Hepatocyte (in vitro differentiated cells): ENCODE data around the gene PPBP. TPM values are rescaled to one million over a fixed set of nuclear protein-coding genes. Genes with fewer than 3 reads are reported as not detected.

ENCODE experiments used
- DNase-seq: peaks from one replicate; pipeline ENCODE4 v3.0.0-alpha.2; 2016; ENCODE audit warnings: low spot score
- H2AFZ ChIP-seq: fragments of 200-600 bp; sonication (generic); 2 replicates; pipeline ENCODE4 v1.6.0; 2016; ENCODE audit warnings: antibody characterized with exemption, mild to moderate bottlenecking
- H3K27ac ChIP-seq: fragments of 200-600 bp; sonication (generic); 2 replicates; pipeline ENCODE4 v1.5.1; 2016; ENCODE audit warnings: mild to moderate bottlenecking
- H3K27me3 ChIP-seq: fragments of 200-600 bp; sonication (generic); 2 replicates; pipeline ENCODE4 v1.6.1; 2016
- H3K36me3 ChIP-seq: fragments of 200-600 bp; sonication (generic); replicated peaks from 2 replicates; pipeline ENCODE4 v1.5.1; 2016; ENCODE audit warnings: low read depth; ENCODE audit not compliant: insufficient read depth
- H3K4me1 ChIP-seq: fragments of 200-600 bp; sonication (generic); 2 replicates; pipeline ENCODE4 v1.5.1; 2016; ENCODE audit warnings: mild to moderate bottlenecking, moderate library complexity; ENCODE audit not compliant: insufficient read depth
- H3K4me2 ChIP-seq: fragments of 200-600 bp; sonication (generic); 2 replicates; pipeline ENCODE4 v1.6.0; 2016
- H3K4me3 ChIP-seq: fragments of 200-600 bp; sonication (generic); 2 replicates; pipeline ENCODE4 v1.5.1; 2016; ENCODE audit warnings: mild to moderate bottlenecking
- H3K79me2 ChIP-seq: fragments of 200-600 bp; sonication (generic); 2 replicates; pipeline ENCODE4 v1.6.0; 2017; ENCODE audit warnings: mild to moderate bottlenecking
- H3K9me2 ChIP-seq: fragments of 200-600 bp; sonication (generic); replicated peaks from 2 replicates; pipeline ENCODE4 v1.6.0; 2017; ENCODE audit warnings: mild to moderate bottlenecking; ENCODE audit not compliant: insufficient read depth
- H3K9me3 ChIP-seq: fragments of 200-600 bp; sonication (generic); 2 replicates; pipeline ENCODE4 v1.5.1; 2016; ENCODE audit warnings: low read depth, mild to moderate bottlenecking
- H4K20me1 ChIP-seq: fragments of 200-600 bp; sonication (generic); 2 replicates; pipeline ENCODE4 v1.6.0; 2016; ENCODE audit warnings: mild to moderate bottlenecking; ENCODE audit not compliant: insufficient read depth, poor library complexity, severe bottlenecking
- EZH2 ChIP-seq: fragments of 200-600 bp; sonication (generic); IDR thresholded peaks from 2 replicates; pipeline ENCODE4 v1.6.1; 2016; ENCODE audit warnings: antibody characterized with exemption, mild to moderate bottlenecking, borderline replicate concordance
- EZH2phosphoT487 ChIP-seq: fragments of 200-600 bp; sonication (generic); IDR thresholded peaks from one replicate; pipeline ENCODE4 v1.6.1; 2018; ENCODE audit warnings: antibody characterized with exemption, mild to moderate bottlenecking, low read depth, moderate library complexity; ENCODE audit not compliant: unreplicated experiment, severe bottlenecking
- WGBS: methylation state at CpG from one replicate; pipeline ENCODE4 v1.1.6; 2016; ENCODE audit warnings: low lambda C conversion rate; ENCODE audit errors: missing lambda C conversion rate; 5-methylcytosine and 5-hydroxymethylcytosine counted together
- polyA plus RNA-seq: library from polyadenylated mRNA; unstranded; fragments of >200 nt; fragmentation: Nextera tagmentation; extraction: Ambion mirVana; gene quantifications from 2 replicates; pipeline ENCODE4 v1.2.1, GENCODE V29; 2016
- total RNA-seq: library from RNA; depleted of rRNA; stranded (reverse); fragments of >200 nt; gene quantifications from 2 replicates; pipeline ENCODE4 v1.2.3, GENCODE V29; 2014
- TF ChIP-seq, protein P1 (sequence below): fragments of 200-600 bp; sonication (generic); IDR thresholded peaks from 2 replicates; pipeline ENCODE4 v1.5.1; 2016; ENCODE audit warnings: antibody characterized with exemption, mild to moderate bottlenecking; ENCODE audit not compliant: poor library complexity

The PPBP gene
- total and polyA plus RNA-seq, 2 experiments from 2014 or later = 1.2 TPM; not detected in 1

DNA sequence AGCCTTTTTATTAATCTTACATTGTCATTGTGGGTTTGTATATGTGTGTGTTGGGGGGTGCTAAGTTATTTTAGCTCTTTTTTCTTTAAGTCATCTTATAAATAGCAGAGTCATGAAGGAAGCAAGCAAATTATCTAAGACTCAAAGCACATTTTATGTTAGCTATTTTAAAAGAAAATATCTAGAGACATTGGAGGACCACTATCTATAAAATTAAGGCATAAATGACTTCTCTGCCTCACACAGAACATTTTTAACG, 3.7 kb upstream of the PPBP start:
- H3K4me1 ChIP-seq = no peaks in the 10 kb centered on the region
- no peak overlapping the region for H2AFZ ChIP-seq
- TF ChIP-seq, protein P1, sequence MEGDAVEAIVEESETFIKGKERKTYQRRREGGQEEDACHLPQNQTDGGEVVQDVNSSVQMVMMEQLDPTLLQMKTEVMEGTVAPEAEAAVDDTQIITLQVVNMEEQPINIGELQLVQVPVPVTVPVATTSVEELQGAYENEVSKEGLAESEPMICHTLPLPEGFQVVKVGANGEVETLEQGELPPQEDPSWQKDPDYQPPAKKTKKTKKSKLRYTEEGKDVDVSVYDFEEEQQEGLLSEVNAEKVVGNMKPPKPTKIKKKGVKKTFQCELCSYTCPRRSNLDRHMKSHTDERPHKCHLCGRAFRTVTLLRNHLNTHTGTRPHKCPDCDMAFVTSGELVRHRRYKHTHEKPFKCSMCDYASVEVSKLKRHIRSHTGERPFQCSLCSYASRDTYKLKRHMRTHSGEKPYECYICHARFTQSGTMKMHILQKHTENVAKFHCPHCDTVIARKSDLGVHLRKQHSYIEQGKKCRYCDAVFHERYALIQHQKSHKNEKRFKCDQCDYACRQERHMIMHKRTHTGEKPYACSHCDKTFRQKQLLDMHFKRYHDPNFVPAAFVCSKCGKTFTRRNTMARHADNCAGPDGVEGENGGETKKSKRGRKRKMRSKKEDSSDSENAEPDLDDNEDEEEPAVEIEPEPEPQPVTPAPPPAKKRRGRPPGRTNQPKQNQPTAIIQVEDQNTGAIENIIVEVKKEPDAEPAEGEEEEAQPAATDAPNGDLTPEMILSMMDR = no peak
- TF ChIP-seq EZH2phosphoT487 = no peak
- H3K4me2 ChIP-seq = no peak overlapping the region
- no peak for DNase-seq
- H3K36me3 ChIP-seq = no peaks in the 10 kb centered on the region
- H3K9me2 ChIP-seq = no peaks in the 10 kb centered on the region
- no peaks in the 10 kb centered on the region for H3K79me2 ChIP-seq
- no peak overlapping the region for H3K27ac ChIP-seq
- H3K9me3 ChIP-seq = no peaks in the 10 kb centered on the region
- 94% methylated on average over 1 of the region's 1 CpG for WGBS
- H4K20me1 ChIP-seq = no peaks in the 10 kb centered on the region
- H3K4me3 ChIP-seq = no peak overlapping the region
- no peaks in the 10 kb centered on the region for H3K27me3 ChIP-seq

DNA sequence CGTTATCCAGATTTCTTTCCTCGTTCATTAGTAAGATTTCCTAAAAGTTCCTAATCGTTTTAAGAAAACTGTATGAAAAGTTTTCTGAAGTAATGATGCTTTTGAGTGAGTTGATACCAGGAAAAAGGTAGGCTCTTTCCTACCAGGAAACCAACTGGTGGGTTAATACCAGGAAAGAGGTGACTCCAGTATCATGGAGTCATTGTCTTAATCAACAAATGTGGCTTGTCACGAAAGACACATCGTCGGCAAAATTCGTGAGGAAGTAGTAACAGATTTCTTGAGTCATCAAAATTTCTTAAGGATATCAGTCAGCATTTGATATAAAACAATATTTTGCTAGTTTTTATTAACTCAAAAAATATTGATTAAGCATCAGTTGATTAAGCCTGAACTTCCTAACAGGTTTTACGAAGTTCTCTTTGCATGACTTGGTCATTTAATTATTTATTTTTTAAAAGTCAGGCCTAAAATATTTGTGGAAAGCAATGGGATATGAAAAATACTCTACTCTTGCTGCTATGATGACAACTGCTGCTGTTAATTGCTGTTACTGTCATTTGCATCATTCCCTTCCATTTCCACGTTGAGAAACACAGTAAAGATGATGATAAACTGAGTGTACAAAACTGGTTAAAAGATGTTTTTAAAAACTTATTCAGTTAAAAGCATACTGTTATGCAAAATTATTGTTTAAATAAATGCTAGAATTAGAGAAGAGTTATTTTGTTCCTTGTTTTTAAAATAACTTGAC, 3.2 kb upstream of the PPBP start:
- DNase-seq = no peak
- Histone ChIP-seq H2AFZ (no peak overlapping the region), H3K4me1 (no peaks in the 10 kb centered on the region), H3K9me2 (no peaks in the 10 kb centered on the region), H3K79me2 (no peaks in the 10 kb centered on the region), H3K4me2 (no peak overlapping the region), H3K4me3 (no peak overlapping the region), H3K27ac (no peak overlapping the region), H3K9me3 (no peaks in the 10 kb centered on the region), H4K20me1 (no peaks in the 10 kb centered on the region), H3K27me3 (no peaks in the 10 kb centered on the region), H3K36me3 (no peaks in the 10 kb centered on the region)
- TF ChIP-seq EZH2phosphoT487 = no peak
- 91% methylated on average over 9 of the region's 9 CpGs for WGBS

DNA sequence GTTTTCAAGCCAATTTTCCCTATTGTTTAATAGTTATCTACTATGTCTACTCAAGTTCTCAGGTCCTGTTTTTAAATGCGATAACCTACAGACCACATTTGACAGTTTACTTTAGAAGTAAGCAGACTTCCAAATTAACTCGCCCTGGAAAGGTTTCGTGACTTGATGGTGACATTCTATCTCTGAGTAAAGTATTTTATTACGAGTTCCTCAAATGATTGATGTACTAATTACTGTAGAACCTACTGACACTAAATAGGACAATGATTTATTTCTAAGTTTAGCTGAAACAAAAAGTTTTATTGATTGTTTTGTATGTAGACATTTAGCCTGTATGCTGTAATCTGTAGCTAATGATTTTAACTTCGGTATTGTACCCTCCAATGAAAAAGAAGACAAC, 1.9 kb upstream of the PPBP start:
- Histone ChIP-seq H3K36me3 (no peaks in the 10 kb centered on the region), H3K9me2 (no peaks in the 10 kb centered on the region), H3K27me3 (no peaks in the 10 kb centered on the region), H3K4me3 (no peak overlapping the region), H3K79me2 (no peaks in the 10 kb centered on the region), H3K4me1 (no peaks in the 10 kb centered on the region), H4K20me1 (no peaks in the 10 kb centered on the region), H3K27ac (no peak overlapping the region), H3K4me2 (no peak overlapping the region), H3K9me3 (no peaks in the 10 kb centered on the region), H2AFZ (no peak overlapping the region)
- TF ChIP-seq EZH2phosphoT487 = no peak
- TF ChIP-seq, protein P1 = no peak
- TF ChIP-seq EZH2 = no peak
- no peak for DNase-seq
- 70% methylated on average over 5 of the region's 5 CpGs for WGBS

DNA sequence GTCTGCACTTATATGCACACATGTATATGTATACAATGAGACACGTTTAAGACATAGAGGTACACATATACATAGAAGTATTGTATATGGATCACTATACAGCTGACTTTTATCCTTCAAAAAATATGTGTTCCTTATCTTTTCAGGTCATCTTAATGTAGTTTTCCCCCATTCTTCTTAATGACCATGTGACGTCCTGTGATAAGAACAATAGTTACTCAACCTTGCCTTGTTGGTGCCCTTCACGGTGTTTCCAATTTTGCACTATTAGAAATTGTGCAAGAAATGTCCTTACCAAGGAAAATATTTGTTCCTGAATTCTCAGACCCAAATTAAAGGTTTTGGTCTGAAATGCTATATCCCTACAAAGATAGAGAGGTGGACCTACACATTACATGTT, 1.0 kb upstream of the PPBP start:
- H3K4me1 ChIP-seq = no peaks in the 10 kb centered on the region
- no peaks in the 10 kb centered on the region for H3K36me3 ChIP-seq
- no peaks in the 10 kb centered on the region for H3K27me3 ChIP-seq
- no peak for DNase-seq
- TF ChIP-seq EZH2phosphoT487 = no peak
- TF ChIP-seq, protein P1 = no peak
- TF ChIP-seq EZH2 = no peak
- 80% methylated on average over 3 of the region's 3 CpGs for WGBS
- no peak overlapping the region for H3K4me3 ChIP-seq
- H3K79me2 ChIP-seq = no peaks in the 10 kb centered on the region
- H4K20me1 ChIP-seq = no peaks in the 10 kb centered on the region
- H3K9me3 ChIP-seq = no peaks in the 10 kb centered on the region
- H3K4me2 ChIP-seq = no peak overlapping the region
- H3K27ac ChIP-seq = no peak overlapping the region
- H3K9me2 ChIP-seq = no peaks in the 10 kb centered on the region
- H2AFZ ChIP-seq = no peak overlapping the region
